Vagina (tissue), 2 donors: Measurements from ENCODE around the gene MS4A10. TPM values are rescaled to one million over a fixed set of nuclear protein-coding genes. Genes with fewer than 3 reads are reported as not detected.

Experiments used
- DNase-seq, 2 donors: peaks; one replicate each; pipeline ENCODE4 v3.0.0-alpha.2; 2017; ENCODE audit errors: extremely low spot score in 2 of 2
- H3K27ac ChIP-seq: fragments of 200-600 bp; sonication (generic); one replicate; pipeline ENCODE4 v1.5.1; 2019
- H3K27me3 ChIP-seq: fragments of 200-600 bp; sonication (generic); one replicate; pipeline ENCODE4 v1.5.1; 2019
- H3K36me3 ChIP-seq, 2 donors: fragments of 200-600 bp; sonication (generic); one replicate each; pipeline ENCODE4 v1.5.1; 2017 to 2019
- H3K4me1 ChIP-seq: fragments of 200-600 bp; sonication (generic); one replicate; pipeline ENCODE4 v1.5.1; 2019
- H3K4me3 ChIP-seq, 2 donors: fragments of 200-600 bp; sonication (generic); 1 replicate in 1 of 2; 2 replicates in 1 of 2; pipeline ENCODE4 v1.5.1; 2016 to 2019
- H3K9me3 ChIP-seq: fragments of 200-600 bp; sonication (generic); one replicate; pipeline ENCODE4 v1.5.1; 2019
- POLR2A ChIP-seq, 2 donors: fragments of 450-650 bp; IDR thresholded peaks; one replicate each; pipeline ENCODE4 v1.6.1; 2017; ENCODE audit warnings: antibody characterized with exemption in 2 of 2, mild to moderate bottlenecking in 2 of 2, moderate library complexity in 2 of 2
- POLR2AphosphoS5 ChIP-seq, 2 donors: sonication (generic); formaldehyde crosslinking; IDR thresholded peaks; one replicate each; pipeline ENCODE4 v1.9.0; 2017; ENCODE audit warnings: antibody characterized with exemption in 2 of 2, mild to moderate bottlenecking in 2 of 2, low read depth in 1 of 2; ENCODE audit not compliant: insufficient read depth in 1 of 2
- intact Hi-C: fragments of 100-400 bp; cut with DNase I; formaldehyde crosslinking; loops from one replicate; pipeline ENCODE4 v1.15.1; 2023
- total RNA-seq: library from RNA; depleted of rRNA; stranded (reverse); fragments of >200 nt; gene quantifications from one replicate; pipeline ENCODE4 v1.2.3, GENCODE V29; 2016
- TF ChIP-seq, protein P1 (sequence below), 3 experiments: fragments of 450-650 bp in 2 of 3; fragments of 200-600 bp in 1 of 3; sonication (generic) in 1 of 3; IDR thresholded peaks; one replicate each; pipeline ENCODE4 v1.5.1; 2017 to 2019; ENCODE audit warnings: antibody characterized with exemption in 3 of 3, mild to moderate bottlenecking in 2 of 3, moderate library complexity in 2 of 3

MS4A10 gene
- total RNA-seq, 1 donor from 2014 or later: not detected

DNA sequence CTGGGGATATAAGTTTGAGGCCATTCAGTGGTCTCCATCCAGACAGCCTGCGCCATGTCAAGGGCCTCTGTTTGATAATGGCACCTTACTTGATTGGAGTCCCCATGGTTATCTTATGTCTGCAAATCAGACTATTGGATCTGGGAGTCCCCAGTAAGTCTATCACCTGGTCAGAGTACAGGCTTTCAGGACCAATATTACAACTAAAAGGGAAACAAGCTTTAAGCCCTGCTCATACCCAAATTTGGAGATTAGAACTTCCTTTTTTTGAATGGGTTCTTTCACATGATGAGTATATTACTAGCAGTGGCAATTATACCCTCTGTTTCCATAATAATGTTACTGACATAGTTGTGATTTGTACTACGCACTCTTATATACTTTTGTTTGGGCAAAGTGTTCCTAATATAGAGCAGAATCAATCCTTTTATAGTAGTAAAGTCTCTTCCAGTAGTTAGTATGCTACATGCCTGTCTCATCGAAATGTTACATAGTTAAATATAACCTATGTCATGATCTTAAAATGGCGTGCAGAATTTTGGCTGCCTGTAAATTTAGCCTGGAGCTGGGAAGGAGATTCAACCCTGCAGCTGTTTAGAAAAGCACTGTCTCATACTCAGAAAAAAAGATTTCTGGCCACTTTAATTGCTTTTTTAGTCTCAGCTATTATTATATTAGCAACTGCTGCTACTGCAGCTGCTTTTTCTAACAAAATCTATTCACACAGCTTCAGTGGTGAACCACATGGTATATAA lies 23.5 kb upstream of the MS4A10 start:
- intact Hi-C loops: no loop called here
- Histone ChIP-seq H3K4me1 (no peaks in the 10 kb centered on the region), H3K27me3 (no peaks in the 10 kb centered on the region), H3K4me3 (no peak overlapping the region), H3K36me3 (no peaks in the 10 kb centered on the region), H3K9me3 (no peaks in the 10 kb centered on the region), H3K27ac (no peak overlapping the region)
- DNase-seq: no peak
- TF ChIP-seq POLR2AphosphoS5 (IDR thresholded peaks at IDR 0.05; ENCODE audit: insufficient read depth in 1 of 2, low read depth in 1 of 2) (no peak), POLR2A (IDR thresholded peaks at IDR 0.05) (no peak)
- TF ChIP-seq, protein P1, sequence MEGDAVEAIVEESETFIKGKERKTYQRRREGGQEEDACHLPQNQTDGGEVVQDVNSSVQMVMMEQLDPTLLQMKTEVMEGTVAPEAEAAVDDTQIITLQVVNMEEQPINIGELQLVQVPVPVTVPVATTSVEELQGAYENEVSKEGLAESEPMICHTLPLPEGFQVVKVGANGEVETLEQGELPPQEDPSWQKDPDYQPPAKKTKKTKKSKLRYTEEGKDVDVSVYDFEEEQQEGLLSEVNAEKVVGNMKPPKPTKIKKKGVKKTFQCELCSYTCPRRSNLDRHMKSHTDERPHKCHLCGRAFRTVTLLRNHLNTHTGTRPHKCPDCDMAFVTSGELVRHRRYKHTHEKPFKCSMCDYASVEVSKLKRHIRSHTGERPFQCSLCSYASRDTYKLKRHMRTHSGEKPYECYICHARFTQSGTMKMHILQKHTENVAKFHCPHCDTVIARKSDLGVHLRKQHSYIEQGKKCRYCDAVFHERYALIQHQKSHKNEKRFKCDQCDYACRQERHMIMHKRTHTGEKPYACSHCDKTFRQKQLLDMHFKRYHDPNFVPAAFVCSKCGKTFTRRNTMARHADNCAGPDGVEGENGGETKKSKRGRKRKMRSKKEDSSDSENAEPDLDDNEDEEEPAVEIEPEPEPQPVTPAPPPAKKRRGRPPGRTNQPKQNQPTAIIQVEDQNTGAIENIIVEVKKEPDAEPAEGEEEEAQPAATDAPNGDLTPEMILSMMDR (IDR thresholded peaks at IDR 0.05): no peak

DNA sequence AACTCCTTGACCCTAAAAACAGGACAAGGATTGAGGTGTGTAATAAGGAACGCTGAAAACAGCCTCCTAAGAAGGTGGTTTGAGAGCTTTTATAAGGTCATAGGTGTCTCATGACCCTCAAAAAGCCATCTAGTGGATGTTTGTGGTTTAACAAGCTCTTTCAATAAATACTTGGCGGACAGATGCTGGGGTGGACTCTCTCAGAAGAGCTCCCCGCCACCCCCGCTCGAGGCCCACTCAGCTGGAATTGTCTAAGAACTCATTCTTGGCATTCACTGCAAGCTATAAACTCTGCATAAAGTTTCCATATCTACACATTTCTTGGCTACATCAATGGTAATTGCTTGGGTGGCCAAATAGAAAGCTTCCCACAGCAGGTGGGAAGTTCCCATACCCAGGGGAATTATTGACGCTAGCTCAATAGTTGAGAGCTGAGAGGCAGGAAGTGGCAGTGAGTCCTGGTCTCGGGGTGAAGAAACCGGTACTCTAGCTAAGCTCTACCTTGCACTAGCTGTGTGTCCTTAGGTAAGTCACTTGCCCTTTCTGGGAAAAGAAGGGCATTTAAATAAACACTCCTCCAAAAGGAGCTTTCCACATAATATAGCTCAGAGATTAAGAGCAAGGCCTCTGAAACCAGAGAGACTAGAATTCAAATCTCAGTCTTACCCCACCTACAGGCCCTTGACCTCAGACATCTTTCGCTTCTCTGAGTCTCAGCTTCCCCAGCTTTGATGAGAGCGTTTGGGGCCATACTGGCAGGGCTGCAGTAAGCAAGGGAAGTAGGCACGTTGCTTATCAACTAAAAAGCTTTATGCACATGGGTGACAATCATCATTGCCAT lies 22.1 kb upstream of the MS4A10 start:
- no peaks in the 10 kb centered on the region for H3K36me3 ChIP-seq
- intact Hi-C loops: no loop called here
- no peak overlapping the region for H3K27ac ChIP-seq
- H3K9me3 ChIP-seq: no peaks in the 10 kb centered on the region
- no peak overlapping the region for H3K4me3 ChIP-seq
- no peaks in the 10 kb centered on the region for H3K27me3 ChIP-seq
- TF ChIP-seq, protein P1 (IDR thresholded peaks at IDR 0.05): no peak
- TF ChIP-seq POLR2A (IDR thresholded peaks at IDR 0.05) (no peak), POLR2AphosphoS5 (IDR thresholded peaks at IDR 0.05; ENCODE audit: insufficient read depth in 1 of 2, low read depth in 1 of 2) (no peak)
- H3K4me1 ChIP-seq: no peaks in the 10 kb centered on the region
- no peak for DNase-seq

DNA sequence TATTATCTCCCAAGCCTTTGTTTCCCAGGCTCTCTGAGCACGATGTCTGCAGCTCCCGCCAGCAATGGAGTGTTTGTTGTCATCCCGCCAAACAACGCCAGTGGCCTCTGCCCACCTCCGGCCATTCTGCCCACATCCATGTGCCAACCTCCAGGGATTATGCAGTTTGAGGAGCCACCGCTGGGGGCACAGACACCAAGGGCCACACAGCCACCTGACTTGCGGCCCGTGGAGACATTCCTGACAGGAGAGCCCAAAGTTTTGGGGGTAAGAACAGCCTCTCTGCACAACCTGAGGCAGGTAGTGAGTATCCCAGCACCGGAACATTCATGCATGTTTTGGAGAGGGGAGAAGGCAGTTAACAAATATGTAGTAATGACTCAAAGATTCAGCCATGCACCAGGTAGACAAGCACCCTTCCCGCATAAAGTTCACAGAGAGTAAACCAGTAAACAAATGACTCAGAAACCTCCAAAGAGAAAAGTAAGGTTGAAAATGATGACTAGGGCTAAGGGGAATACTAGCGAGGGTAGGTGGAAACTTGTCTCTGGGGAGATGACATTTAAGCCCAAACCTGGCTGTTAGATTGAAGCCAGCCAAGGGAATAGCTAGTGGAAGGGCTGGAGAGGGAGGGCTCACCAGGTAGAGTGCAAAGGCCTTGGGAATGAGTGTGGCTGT lies 21.3 kb upstream of the MS4A10 start:
- TF ChIP-seq POLR2AphosphoS5 (IDR thresholded peaks at IDR 0.05; ENCODE audit: insufficient read depth in 1 of 2, low read depth in 1 of 2): no peak
- TF ChIP-seq, protein P1 (IDR thresholded peaks at IDR 0.05): no peak
- H3K36me3 ChIP-seq: no peaks in the 10 kb centered on the region
- no peak for DNase-seq
- H3K27me3 ChIP-seq: no peaks in the 10 kb centered on the region
- no peaks in the 10 kb centered on the region for H3K9me3 ChIP-seq
- no peak overlapping the region for H3K27ac ChIP-seq
- intact Hi-C loops: no loop called here
- H3K4me3 ChIP-seq: no peak overlapping the region
- H3K4me1 ChIP-seq: no peaks in the 10 kb centered on the region

DNA sequence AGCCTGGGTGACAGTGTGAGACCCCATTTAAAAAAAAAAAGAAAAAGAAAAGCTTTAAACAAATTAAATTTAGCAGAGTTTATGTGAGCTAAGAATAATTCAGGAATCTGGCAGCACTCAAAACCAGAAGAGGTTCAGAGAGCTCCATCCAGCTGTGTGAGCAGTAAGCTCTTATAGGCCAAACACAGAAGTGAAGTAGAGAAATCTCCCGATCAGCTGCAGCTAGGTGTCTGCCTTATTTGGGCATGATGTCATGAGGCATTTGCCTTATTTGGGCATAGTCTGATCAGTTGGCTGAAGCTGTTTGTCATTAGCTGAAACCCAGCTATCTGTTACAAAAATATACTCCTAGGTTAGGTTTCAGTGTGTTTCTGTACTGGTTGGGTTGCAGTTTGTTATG lies 20.3 kb upstream of the MS4A10 start:
- H3K27me3 ChIP-seq: no peaks in the 10 kb centered on the region
- H3K27ac ChIP-seq: no peak overlapping the region
- no peak overlapping the region for H3K4me3 ChIP-seq
- H3K4me1 ChIP-seq: no peaks in the 10 kb centered on the region
- H3K36me3 ChIP-seq: no peaks in the 10 kb centered on the region
- H3K9me3 ChIP-seq: no peaks in the 10 kb centered on the region
- no peak for DNase-seq
- TF ChIP-seq, protein P1 (IDR thresholded peaks at IDR 0.05): no peak
- TF ChIP-seq POLR2A (IDR thresholded peaks at IDR 0.05) (no peak), POLR2AphosphoS5 (IDR thresholded peaks at IDR 0.05; ENCODE audit: insufficient read depth in 1 of 2, low read depth in 1 of 2) (no peak)
- intact Hi-C loops: no loop called here
